Measurements from ENCODE around the gene PIP4K2A.
A peak's percentile ranks its signal among the peaks of the same experiment; 100 is the strongest.
"Not testable (repeated sequence)": the region's sequence is repeated elsewhere in the genome, so short reads cannot be mapped to it uniquely, and the experiment has no call there.

PIP4K2A gene

GRCh38 chr10:22720667-22721066 lies 6.3 kb upstream of the PIP4K2A start:
- no peak for TF ChIP-seq CTCF (IDR thresholded peaks at IDR 0.05; ENCODE audit: low read depth, low read length, missing control alignments)
- DNase-seq (ENCODE audit: extremely low read depth, low read depth), result no peak
- no peak overlapping the region for H3K4me3 ChIP-seq (replicated peaks; ENCODE audit: low read depth, low read length)

- H3K4me3 ChIP-seq (replicated peaks; ENCODE audit: low read depth, low read length), result no peak overlapping the region
- no peak for TF ChIP-seq CTCF (IDR thresholded peaks at IDR 0.05; ENCODE audit: low read depth, low read length, missing control alignments)
- DNase-seq (ENCODE audit: extremely low read depth, low read depth), result no peak
These were observed 5.1 kb upstream of the PIP4K2A start for GRCh38 chr10:22719406-22720042.

GRCh38 chr10:22718659-22719058 lies 4.3 kb upstream of the PIP4K2A start:
- not testable (repeated sequence) for DNase-seq (ENCODE audit: extremely low read depth, low read depth); H3K4me3 ChIP-seq (replicated peaks; ENCODE audit: low read depth, low read length)

GRCh38 chr10:22717728-22718127 lies 3.4 kb upstream of the PIP4K2A start:
- no peak overlapping the region for H3K4me3 ChIP-seq (replicated peaks; ENCODE audit: low read depth, low read length)
- no peak for DNase-seq (ENCODE audit: extremely low read depth, low read depth)
- no peak for TF ChIP-seq CTCF (IDR thresholded peaks at IDR 0.05; ENCODE audit: low read depth, low read length, missing control alignments)

GRCh38 chr10:22716943-22717342 lies 2.6 kb upstream of the PIP4K2A start:
- DNase-seq (ENCODE audit: extremely low read depth, low read depth), result no peak
- no peak for TF ChIP-seq CTCF (IDR thresholded peaks at IDR 0.05; ENCODE audit: low read depth, low read length, missing control alignments)
- H3K4me3 ChIP-seq (replicated peaks; ENCODE audit: low read depth, low read length), result no peak overlapping the region

- TF ChIP-seq CTCF (IDR thresholded peaks at IDR 0.05; ENCODE audit: low read depth, low read length, missing control alignments), result no peak
- no peak for DNase-seq (ENCODE audit: extremely low read depth, low read depth)
- H3K4me3 ChIP-seq (replicated peaks; ENCODE audit: low read depth, low read length), result no peak overlapping the region
These were observed 880 bp upstream of the PIP4K2A start for GRCh38 chr10:22715290-22715625.

GRCh38 chr10:22713853-22714478 lies 412 bp downstream of the PIP4K2A start:
- DNase-seq (ENCODE audit: extremely low read depth, low read depth), result no peak
- TF ChIP-seq CTCF (IDR thresholded peaks at IDR 0.05; ENCODE audit: low read depth, low read length, missing control alignments), result no peak
- H3K4me3 ChIP-seq (replicated peaks; ENCODE audit: low read depth, low read length), result peak overlapping the region; percentile 88

Data from HFF-Myc (cell line).